Activated CD4-positive, alpha-beta T cell treated with anti-CD3 and anti-CD28 coated beads, Interleukin-2, amount 50 U/mL, for 1 hour (primary cell): ENCODE measurements around the gene DCAF11.
A peak's percentile ranks its signal among the peaks of the same experiment; 100 is the strongest.

Experiments used
- DNase-seq: peaks from one replicate; pipeline ENCODE4 v3.0.0-alpha.2; 2020

Gene DCAF11

GRCh38 chr14:24114532-24115421 lies at the start of gene DCAF11, which contains the start of gene NRL:
DCAF11 (plus strand) TSS chr14:24114777; CDS start chr14:24115595, 818 bp downstream.
NRL (minus strand) TSS chr14:24114949; CDS start chr14:24082848, 32,101 bp downstream.
- DNase-seq = peak; percentile 98

- no peak for DNase-seq
Observed at GRCh38 chr14:24064856-24065255, 49.7 kb upstream of the DCAF11 start.

GRCh38 chr14:24065408-24065807 lies 49.2 kb upstream of the DCAF11 start:
- DNase-seq = no peak

- no peak for DNase-seq
Observed at GRCh38 chr14:24066496-24067132, 48.0 kb upstream of the DCAF11 start.

GRCh38 chr14:24067133-24068082 lies 47.2 kb upstream of the DCAF11 start:
- no peak for DNase-seq

GRCh38 chr14:24068711-24069410 lies 45.7 kb upstream of the DCAF11 start:
- DNase-seq = no peak

GRCh38 chr14:24069411-24069735 lies 45.2 kb upstream of the DCAF11 start:
- DNase-seq = no peak

GRCh38 chr14:24070285-24071143 lies 44.1 kb upstream of the DCAF11 start:
- no peak for DNase-seq

- DNase-seq = no peak
Observed at GRCh38 chr14:24071144-24071697, 43.4 kb upstream of the DCAF11 start, which contains the start of gene CPNE6. CPNE6 (plus strand) TSS chr14:24071562; CDS start chr14:24072937, 1,375 bp downstream.

- no peak for DNase-seq
Observed at GRCh38 chr14:24071836-24072430, 42.6 kb upstream of the DCAF11 start.

GRCh38 chr14:24072436-24072835 lies 42.1 kb upstream of the DCAF11 start:
- DNase-seq = no peak

- no peak for DNase-seq
Observed at GRCh38 chr14:24072881-24073877, 41.4 kb upstream of the DCAF11 start.

- DNase-seq = no peak
Observed at GRCh38 chr14:24074625-24075484, 39.7 kb upstream of the DCAF11 start.

- no peak for DNase-seq
Observed at GRCh38 chr14:24075485-24076301, 38.9 kb upstream of the DCAF11 start.

- DNase-seq = no peak
Observed at GRCh38 chr14:24076302-24076601, 38.3 kb upstream of the DCAF11 start.

GRCh38 chr14:24077086-24077485 lies 37.5 kb upstream of the DCAF11 start:
- DNase-seq = no peak

- DNase-seq = no peak
Observed at GRCh38 chr14:24078146-24078545, 36.4 kb upstream of the DCAF11 start.
